ENCODE data around the gene CNTNAP2.

CNTNAP2 gene

DNA sequence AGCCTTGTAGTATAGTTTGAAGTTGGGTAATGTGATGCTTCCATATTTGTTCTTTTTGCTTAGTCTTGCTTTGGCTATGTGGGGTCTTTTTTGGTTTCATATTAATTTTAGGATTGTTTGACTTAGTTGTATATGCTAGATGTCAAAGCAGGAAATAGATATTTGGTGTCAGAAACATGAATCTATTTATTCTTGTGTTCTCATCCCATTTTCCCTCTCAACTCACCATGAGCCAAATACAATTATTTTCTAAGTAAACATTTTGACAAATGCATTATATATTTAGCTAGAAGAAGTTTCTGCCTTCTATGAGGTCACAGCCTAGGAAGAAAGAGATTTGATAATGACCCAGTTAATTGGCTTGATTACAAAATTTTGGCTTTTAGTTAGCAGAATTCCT is 1313.4 kb downstream of the CNTNAP2 start:
- DNase-seq, result no peak

DNA sequence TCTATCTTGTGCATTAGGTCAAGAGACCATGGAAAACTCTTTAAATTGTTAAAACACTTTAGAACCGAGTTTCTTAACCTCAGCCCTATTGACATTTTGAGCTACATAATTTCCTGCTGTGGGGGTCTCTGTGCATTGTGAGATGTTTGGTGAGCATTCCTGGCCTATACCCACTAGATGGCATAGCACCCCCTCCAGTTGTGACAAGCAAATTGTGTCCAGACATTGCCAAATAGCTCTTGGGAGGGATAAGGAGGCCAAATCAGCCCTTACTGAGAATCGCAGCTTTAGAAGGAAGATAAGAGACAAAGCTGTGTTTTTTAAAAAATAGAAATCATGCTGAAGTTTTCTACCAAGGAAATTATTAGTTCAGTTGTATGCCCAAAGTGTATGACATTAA is 1315.5 kb downstream of the CNTNAP2 start:
- no peak for DNase-seq

DNA sequence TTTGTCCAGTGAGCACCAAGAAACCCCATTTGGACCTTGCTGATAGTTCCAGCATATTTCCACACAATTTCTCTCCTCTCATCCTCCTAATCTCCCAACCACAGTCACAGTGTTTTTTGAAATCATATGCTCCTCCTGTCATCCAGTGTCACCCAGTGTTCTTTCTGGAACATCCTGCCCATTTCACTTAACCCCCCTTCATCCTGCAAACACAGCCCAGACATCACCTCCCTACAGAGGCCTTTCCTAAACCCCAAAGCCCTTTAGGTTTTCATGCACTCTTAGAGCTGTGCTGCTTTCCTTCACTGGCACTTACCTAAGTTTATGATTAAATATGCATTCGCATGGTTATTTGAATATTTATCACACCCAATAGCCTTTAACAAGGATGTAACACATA is 1316.0 kb downstream of the CNTNAP2 start:
- DNase-seq, result no peak

DNA sequence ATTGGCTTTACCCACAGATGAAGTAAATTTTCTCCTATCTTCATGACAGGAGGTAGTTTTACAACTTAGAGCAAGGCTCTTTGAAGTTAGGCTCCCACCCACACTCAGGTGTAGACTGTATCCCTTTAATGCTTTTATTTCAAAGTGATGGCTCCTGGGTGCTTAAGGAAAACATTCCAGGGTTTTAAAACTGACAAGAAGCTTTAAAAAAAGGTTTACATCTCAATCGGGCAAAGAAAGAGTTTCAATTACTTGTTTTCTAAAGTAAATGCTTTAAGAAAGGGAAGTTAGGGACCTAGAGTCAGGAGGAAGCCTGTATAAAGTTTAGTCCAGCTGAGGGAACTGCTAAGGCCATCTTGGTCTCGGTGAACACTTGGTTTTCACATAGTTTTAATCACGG is 1320.1 kb downstream of the CNTNAP2 start:
- no peak for DNase-seq

DNA sequence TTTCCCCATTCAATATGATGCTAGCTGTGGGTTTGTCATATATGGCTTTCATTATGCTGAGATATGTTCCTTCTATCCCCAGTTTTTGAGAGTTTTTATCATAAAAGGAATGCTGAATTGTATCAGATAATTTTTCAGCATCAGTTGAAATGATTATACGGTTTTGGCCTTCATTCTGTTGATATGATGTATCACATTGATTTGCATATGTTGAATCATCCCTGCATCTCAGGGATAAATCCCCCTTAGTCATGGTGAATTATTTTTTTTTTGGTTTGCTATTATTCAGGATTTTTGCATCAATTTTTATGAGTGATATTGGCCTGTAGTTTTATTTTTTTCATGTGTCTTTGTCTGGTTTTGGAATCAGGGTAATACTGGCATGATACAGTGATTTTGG is 1321.6 kb downstream of the CNTNAP2 start:
- no peak for DNase-seq

DNA sequence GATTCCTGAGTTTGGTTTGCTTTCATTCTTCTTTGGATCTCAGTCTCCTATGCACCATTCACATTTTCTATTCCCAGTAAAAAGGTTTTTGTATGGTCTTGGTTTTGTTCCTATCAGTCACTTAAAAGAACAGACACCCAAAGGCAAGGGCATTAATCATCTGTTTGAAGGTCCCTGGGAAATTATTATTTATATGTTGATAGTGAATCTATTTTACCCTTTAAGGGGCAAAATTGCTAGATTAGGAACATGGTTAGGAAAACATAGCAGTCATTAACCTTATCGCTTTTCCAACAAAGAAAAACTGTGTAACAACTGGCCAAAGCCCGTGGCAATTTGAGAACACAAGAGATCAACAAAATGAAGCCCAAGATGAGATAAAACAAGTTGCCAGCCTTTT is 1327.3 kb downstream of the CNTNAP2 start:
- no peak for DNase-seq

DNA sequence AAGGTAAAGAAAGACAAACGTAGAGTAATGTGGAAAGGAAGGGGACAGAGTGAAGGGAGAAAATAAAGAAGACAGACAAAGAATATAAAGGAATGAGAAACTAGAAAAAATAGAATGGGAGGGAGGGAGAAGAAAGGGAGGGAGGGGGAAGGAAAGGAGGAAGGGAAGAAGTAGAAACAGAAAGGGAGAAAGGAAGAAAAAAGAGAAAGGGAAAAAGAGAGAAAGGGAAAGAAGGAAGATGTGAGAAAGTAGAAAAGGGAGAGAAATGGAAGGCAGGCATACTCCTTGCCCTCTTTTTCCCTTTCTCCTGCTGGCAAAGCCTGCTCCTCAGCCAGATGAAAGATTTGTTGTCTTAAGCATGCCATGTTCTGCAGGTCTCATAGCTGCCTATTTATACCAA is 1336.2 kb downstream of the CNTNAP2 start:
- DNase-seq, result no peak

DNA sequence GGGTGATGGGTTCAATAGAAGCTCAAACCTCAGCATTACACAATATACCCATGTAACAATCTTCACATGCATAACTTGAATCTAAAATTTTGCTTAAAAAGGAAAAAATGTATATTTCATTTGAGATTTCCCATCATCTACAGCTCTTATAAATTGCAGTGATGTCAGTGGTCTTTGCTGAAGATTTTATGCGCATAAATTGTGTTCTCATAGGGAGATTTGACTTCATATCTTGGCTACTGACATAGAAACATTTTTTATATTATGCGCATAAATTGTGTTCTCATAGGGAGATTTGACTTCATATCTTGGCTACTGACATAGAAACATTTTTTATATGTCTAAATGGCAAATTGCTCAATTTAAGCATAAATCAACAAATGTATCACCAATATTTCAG is 1348.6 kb downstream of the CNTNAP2 start:
- DNase-seq, result no peak

DNA sequence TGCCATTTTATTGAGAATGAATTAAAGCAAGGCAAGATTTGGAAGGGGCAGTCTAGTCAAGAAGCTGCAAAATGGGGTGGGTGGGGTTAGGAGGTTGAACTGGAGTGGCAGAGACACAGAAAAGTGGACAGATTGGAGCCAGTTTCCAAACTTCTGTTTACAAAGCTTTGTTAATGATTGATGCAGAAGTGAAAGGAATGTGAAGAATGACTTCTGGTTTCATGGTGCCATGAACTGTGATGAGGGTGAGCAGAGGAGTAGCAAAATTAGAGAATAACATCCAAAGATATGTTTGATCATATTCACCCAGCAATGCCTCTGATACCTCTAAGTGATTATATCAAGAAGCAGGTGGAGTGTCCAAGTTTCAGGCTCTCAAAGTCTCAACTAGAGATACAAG is 1356.0 kb downstream of the CNTNAP2 start:
- no peak for DNase-seq

DNA sequence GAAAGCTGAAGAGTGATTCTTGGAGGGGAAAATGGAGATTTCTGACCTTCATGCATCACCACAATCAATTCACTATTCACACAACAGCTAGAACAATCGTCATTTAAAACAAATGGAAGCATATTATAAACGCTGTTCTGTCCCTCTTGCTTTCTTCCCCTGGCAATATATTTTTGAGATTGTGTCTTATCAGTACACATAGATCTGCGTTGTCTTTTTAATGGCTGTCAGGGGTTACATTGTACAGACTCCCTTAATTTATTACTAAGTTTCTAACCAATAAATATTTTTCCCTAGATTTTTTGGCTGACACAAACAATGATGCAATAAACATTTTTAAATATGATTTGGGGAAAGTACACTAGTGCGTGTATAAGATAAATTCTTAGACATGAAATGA is 1358.3 kb downstream of the CNTNAP2 start:
- no peak for DNase-seq

DNA sequence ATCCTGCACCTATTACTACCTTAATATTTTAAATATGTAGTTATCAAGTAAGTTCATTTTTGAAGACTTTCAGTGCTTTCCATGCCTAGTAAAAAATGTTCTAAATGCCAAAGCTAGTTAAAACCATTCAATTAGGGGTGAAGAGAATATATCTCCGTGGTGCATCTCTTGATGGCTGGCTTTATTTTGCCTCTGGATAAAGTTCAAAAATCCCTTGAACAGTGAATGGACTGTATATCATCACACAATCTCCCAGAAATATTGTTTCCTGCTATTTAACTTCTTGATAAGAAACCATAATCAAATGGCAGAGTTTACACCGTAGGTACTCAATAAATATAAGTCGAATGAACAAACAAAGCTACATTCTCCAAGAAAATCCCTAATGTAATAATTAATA is 1360.9 kb downstream of the CNTNAP2 start:
- DNase-seq, result no peak

DNA sequence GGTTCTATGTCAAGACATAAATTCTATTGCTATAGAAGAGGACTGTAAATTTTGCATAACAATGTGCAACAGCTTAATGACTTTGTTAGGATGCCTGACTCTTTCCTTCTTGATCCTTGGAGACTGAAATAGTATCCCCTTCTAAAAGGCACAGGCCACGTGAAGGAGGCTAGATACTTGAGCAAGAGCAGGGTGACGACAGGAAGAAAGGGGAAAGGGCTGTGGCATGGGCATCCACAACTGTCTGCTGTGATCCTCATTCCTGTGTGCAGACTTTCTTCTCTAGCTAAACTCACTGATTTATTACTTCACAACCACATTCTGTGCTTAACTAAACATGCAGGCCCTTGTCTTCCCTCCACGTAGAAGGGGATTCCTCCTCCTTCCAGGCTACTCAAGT is 1362.2 kb downstream of the CNTNAP2 start:
- no peak for DNase-seq

DNA sequence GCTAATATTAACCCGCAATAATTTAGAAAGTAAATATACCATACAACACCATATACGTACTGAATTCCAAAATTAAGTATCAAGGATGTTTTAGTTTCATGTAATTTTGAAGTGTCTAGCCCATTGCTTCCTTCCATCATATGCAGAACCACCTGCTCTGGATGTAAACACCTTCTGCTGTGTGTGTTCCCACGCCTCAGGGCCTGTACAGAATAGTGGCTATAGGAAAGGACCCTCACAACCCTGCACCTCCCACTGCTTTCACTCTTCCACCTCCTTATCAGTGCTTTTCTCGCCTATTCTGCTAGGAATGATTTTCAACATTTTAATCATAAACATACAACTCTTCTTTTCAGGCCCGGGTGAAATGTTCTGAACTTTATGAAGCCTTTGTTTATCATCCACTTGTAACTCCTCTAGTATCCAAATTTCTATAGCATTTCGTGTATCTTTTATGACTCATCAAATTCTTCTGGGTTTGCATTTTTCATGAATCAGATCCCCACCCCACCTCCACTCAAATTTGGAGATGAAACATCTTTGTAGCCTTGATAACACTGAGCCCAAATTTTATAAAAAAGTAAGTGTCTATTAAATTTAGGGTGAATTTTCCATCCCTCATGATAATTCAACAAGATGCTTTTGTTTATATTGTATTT is 1367.2 kb downstream of the CNTNAP2 start:
- no peak for DNase-seq

DNA sequence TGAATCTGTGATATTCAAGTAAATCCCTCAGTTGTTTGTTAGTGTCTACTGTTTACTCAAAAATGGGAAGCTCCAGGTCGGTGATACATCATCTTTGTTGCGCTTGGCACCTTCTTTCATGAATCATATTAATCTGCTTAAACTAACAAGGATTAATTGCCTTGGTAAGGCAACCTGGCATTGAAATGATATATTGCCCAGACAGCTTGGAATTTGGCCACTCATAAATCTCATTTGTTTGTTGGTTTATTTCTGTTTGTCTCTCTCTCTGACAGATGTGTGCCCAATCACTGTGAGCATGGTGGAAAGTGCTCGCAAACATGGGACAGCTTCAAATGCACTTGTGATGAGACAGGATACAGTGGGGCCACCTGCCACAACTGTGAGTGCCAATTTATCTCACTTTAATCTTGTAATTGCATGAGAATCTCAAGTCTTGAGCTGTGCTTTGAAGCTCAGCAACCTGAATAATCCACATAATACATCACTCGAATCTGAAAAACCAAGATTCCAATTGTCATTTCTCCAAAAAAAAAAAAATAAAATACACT is 1369.1 kb downstream of the CNTNAP2 start:
- DNase-seq, result no peak

DNA sequence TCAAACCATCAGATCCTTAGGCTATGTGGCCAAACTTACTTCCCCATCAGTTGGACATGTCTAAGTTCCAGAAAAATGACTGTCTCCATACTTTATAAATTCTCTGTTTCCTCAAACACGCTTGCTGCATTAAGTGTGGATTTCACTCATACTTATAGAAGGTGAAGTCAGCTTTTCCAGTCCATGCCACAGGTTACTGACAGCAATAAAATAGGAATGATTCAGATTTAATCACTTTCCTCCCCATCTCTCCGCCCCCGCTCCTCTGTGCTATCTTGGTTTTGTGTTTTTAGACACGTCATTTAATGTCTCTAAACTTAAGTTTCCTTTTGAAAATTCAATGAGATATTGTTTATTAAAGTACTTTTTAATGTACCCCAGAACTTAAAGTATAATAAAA is 1376.0 kb downstream of the CNTNAP2 start:
- DNase-seq, result no peak

DNA sequence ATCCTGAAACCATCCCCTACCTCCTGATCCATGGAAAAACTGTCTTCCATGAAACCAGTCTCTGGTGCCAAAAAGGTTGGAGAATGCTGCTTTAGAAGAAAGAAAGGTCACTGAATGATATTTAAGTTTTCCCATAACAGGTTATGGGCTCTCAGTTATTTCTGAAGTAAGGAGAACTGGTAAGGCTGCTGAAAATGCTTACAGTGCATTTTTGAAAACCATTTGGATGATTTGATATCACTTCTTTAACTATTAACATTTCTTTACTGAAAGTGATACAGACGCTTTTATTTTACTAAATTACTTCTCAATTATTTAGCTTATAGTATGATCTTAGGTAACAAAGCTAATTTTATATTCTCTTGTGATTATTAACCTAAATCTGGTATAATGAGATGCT is 1379.6 kb downstream of the CNTNAP2 start:
- DNase-seq, result no peak

DNA sequence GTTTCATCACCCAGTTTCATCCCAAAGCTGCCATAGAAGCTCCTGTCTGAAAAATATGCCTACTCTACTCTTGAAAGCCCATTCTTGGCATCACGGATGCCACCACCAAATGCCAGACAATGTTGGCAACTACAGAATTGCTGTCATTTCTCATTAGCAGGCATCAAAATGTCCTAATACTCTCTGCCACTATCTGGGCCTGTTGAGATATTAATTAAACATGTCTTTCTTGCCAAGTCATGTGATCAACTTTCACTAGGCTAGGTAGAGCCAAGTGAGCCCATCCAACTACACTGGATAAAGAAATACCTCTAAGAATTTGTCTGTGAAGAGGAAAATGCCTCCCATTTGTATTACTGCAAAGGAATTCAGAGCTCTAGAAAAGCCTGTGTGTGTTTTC is 1380.6 kb downstream of the CNTNAP2 start:
- no peak for DNase-seq

DNA sequence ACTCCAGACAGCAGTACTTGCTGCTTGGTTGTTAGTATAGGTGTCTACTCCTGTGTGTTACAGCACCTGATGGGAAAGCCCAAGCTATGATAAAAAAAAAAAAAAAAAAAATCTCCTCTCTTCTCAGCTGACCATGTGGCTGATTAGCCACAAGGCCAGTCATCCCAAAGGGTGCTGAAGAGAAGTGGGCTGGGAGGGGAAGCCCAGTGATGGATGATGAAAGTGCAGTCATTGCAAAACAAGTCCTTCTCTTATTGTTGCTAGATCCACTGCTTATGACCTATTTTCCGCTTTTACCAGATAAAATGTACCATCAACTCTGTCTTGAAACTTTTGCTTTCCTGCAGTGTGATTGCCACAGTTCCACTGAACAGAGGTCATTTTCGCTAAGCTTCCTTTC is 1381.5 kb downstream of the CNTNAP2 start:
- no peak for DNase-seq

DNA sequence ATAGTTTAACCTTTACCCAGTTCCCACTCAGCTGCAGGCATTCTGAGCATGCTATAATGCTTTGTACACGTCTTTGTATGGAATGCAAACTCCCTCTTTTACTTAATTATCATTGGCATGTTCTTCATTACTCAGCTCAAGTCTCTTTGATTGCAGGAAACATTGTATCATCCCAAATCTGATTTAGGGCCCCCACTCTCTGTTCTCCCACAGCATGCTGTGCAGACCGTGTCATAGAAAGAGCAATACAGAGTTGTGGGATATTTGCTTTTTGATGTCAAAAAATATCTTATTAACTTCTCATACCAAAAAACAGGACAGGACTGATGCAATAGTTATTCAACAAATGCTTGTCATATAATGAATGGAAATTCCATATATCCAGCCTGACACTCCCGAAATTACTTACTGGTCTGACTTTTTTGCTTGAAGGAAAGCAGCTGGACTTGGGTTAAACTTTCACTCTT is 1392.5 kb downstream of the CNTNAP2 start:
- DNase-seq, result no peak

DNA sequence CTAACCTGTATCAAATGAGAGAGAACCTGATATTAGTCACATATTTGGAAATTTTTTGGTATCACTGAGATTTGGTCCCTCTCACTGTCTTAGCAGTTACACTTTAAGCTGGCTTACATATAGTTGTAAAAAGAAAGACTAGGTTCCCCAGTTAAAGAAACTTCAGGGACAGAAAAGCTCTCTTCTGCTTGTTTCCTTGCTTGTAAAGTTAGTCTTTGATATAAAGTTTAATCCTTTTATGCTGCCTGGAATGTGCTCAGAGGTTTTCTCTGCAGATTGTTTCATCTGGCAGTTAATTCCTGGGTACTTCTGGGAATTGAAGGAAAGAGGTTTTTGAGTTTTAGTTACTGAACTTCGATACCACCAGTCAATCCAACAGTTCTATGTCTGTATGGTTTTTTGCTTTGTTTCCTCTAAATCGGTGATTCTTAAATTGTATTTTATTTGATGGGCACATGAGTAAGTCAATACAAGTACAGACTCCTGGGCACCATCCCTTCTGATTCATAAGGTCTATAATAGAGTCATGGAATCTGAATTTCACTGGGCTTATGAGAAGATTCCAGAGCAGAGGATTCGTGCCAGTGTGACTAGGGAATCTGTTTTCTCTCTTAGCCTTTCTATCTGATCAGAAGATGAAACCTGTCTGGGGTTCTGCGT is 1393.1 kb downstream of the CNTNAP2 start:
- DNase-seq, result no peak

DNA sequence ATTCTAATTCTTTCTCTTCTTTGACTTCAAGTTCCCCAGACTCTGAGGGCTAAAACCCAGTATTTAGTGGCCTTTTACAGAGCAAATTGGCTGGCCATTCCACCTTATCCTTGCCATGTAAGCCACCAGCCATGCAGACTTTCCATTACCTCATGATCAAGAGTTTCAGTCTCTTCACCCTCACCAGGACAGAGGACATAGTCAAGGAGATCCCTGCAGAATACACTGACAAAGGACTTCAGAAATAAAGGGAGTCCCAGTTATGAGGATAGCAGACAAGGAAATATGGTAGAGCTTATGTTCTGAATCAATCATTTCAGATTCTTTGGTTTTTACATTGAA is 1393.6 kb downstream of the CNTNAP2 start:
- DNase-seq, result no peak

DNA sequence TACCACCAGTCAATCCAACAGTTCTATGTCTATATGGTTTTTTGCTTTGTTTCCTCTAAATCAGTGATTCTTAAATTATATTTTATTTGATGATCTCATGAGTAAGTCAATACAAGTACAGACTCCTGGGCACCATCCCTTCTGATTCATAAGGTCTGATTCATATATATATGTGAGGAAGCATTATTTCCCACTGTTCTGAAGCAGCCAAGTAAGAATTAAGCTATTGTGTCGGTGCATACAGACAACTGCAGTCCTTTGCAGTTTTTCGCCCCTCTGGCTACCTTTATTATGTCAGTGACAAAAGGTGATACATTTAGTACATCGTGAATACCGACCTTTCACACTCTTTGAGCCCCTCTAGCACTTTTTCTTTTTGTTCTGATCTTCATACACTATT is 1394.3 kb downstream of the CNTNAP2 start:
- no peak for DNase-seq

DNA sequence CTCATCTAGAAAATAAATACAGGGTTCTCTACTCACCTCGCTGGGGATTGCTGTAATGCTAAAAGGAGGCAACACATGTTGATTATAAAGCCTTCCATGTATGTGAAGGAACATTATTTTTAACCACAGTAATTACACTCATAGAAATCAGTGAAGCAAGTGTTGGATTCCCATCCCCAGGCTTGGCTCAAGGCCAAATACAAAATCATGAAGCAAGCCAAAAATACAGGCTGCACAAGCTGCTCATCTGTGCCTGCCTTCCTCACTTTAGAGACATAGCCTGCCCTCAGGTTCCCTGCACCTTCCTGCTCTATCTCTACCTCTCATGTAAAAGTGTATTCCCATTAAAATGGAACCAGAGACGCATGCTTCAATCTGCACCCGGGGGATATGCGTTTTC is 1396.8 kb downstream of the CNTNAP2 start:
- no peak for DNase-seq

DNA sequence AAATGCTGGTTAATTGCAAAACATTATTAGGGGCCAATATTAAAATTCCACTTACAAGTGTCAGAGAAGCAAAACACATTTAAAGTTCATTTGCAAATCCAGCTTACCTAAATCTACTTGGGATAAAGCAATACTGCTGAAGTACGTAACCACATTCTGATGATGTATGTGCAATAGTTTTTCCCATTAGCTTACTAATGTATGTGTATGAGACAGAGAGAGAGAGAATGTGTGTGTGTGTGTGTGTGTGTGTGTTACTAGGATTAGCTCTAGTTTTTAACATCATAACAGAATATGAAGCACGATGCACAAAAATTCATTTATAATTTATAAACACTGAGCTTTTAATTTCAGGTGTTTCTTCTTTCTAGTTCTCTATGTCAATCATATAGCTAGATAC is 1399.8 kb downstream of the CNTNAP2 start:
- DNase-seq, result no peak

DNA sequence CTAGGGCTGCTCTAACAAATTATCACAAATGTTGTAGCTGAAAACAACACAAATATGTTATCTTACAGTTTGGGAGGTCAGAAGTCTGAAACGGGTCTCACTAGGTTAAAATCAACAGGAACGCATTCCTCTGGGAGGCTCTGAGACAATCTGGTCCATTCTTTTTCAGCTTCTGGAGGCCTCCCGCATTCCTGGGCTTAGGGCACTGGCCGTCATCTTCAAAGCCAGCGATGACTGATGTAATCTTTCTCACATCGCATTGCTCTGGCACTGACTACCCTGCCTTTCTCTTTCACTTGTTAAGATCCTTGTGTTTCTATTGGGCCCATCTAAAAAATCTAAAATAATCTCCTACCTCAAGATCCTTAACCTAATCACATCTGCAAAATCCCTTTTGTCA is 1402.5 kb downstream of the CNTNAP2 start:
- no peak for DNase-seq

Data from CD4-positive, alpha-beta T cell treated with Interleukin-4 for 4 hours (primary cell).